IMR-90 (cell line): Measurements from ENCODE around the gene PLD6. TPM values are rescaled to one million over a fixed set of nuclear protein-coding genes. Genes with fewer than 3 reads are reported as not detected.

Source experiments
- ATAC-seq: fragments of 200-7000 bp; cut with Tn5 transposase; 2 replicates; pipeline ENCODE4 v1.9.1; 2020; ENCODE audit warnings: low read depth, mild to moderate bottlenecking, moderate library complexity
- BruUV-seq: library from RNA; stranded (reverse); fragments of 400-500 nt; replicated peaks from 2 replicates; lab custom pipeline; 2021; lab: Mats Ljungman, UMichigan
- CTCF ChIA-PET: fragments of 300-600 bp; formaldehyde crosslinking; extraction: SDS; loops from one replicate; lab custom pipeline; 2021; ENCODE audit warnings: antibody characterized with exemption; lab: Yijun Ruan, JAX
- POLR2A ChIA-PET: fragments of 300-600 bp; sonication (Branson Sonifier 250); formaldehyde crosslinking; loops from one replicate; lab custom pipeline; 2022; ENCODE audit warnings: antibody characterized with exemption; ENCODE audit not compliant: unreplicated experiment; lab: Charles Lee
- DNase-seq: peaks from one replicate; pipeline ENCODE4 v3.0.0; 2013
- H2AFZ ChIP-seq: replicated peaks from 2 replicates; pipeline ENCODE3; 2013; ENCODE audit warnings: low read length, mild to moderate bottlenecking; ENCODE audit not compliant: poor library complexity
- H2AK5ac ChIP-seq: 2 replicates; pipeline ENCODE4 v1.6.1; 2013; ENCODE audit warnings: low read depth, low read length, inconsistent platforms
- H2AK9ac ChIP-seq: replicated peaks from 2 replicates; pipeline ENCODE3; 2013; ENCODE audit warnings: mild to moderate bottlenecking, low read depth, low read length, moderate library complexity; ENCODE audit not compliant: poor library complexity
- H2BK120ac ChIP-seq: 2 replicates; pipeline ENCODE4 v1.6.1; 2013; ENCODE audit warnings: low read depth, low read length, inconsistent platforms
- H2BK15ac ChIP-seq: 3 replicates; pipeline ENCODE4 v1.6.1; 2013; ENCODE audit warnings: low read depth, low read length, inconsistent platforms
- H2BK20ac ChIP-seq: 2 replicates; pipeline ENCODE4 v1.6.1; 2013; ENCODE audit warnings: low read depth, mild to moderate bottlenecking, inconsistent platforms, low read length, moderate library complexity
- H2BK5ac ChIP-seq: 2 replicates; pipeline ENCODE4 v1.6.1; 2013; ENCODE audit warnings: mild to moderate bottlenecking, low read depth, low read length, inconsistent platforms; ENCODE audit not compliant: poor library complexity, severe bottlenecking
- H3K14ac ChIP-seq: replicated peaks from 2 replicates; pipeline ENCODE4 v1.6.1; 2013; ENCODE audit warnings: low read depth, low read length, inconsistent platforms
- H3K18ac ChIP-seq: 2 replicates; pipeline ENCODE4 v1.6.1; 2013; ENCODE audit warnings: low read depth, low read length, control low read depth
- H3K23ac ChIP-seq: 2 replicates; pipeline ENCODE4 v1.6.1; 2013; ENCODE audit warnings: low read depth, low read length, inconsistent platforms
- H3K27ac ChIP-seq: 2 replicates; pipeline ENCODE4 v1.5.1; 2013; ENCODE audit warnings: mild to moderate bottlenecking, control low read depth, low read length; ENCODE audit not compliant: insufficient read depth
- H3K27me3 ChIP-seq: 2 replicates; pipeline ENCODE4 v1.6.1; 2013; ENCODE audit warnings: low read length; ENCODE audit not compliant: control insufficient read depth, insufficient read depth
- H3K36me3 ChIP-seq: 2 replicates; pipeline ENCODE4 v1.6.1; 2013; ENCODE audit warnings: low read length, mixed read lengths; ENCODE audit not compliant: control insufficient read depth, insufficient read depth
- H3K4ac ChIP-seq: 2 replicates; pipeline ENCODE4 v1.6.1; 2013; ENCODE audit warnings: low read depth, low read length, inconsistent platforms
- H3K4me1 ChIP-seq: 2 replicates; pipeline ENCODE4 v1.6.1; 2013; ENCODE audit warnings: low read length, mixed read lengths; ENCODE audit not compliant: control insufficient read depth, insufficient read depth
- H3K4me2 ChIP-seq: 2 replicates; pipeline ENCODE4 v1.6.1; 2013; ENCODE audit warnings: low read depth, mild to moderate bottlenecking, control low read depth, low read length, moderate library complexity
- H3K4me3 ChIP-seq: 2 replicates; pipeline ENCODE4 v1.5.1; 2013; ENCODE audit warnings: low read depth, mild to moderate bottlenecking, control low read depth, low read length, moderate library complexity; ENCODE audit not compliant: insufficient read depth
- H3K56ac ChIP-seq: 2 replicates; pipeline ENCODE4 v1.6.1; 2013; ENCODE audit warnings: low read length, inconsistent platforms; ENCODE audit not compliant: insufficient read depth; ENCODE audit errors: extremely low read depth
- H3K79me1 ChIP-seq, 2 experiments: 2 replicates each; pipeline ENCODE4 v1.6.1; 2013; ENCODE audit warnings: low read length in 2 of 2, inconsistent platforms in 1 of 2, low read depth in 1 of 2
- H3K9ac ChIP-seq: 2 replicates; pipeline ENCODE4 v1.6.1; 2013; ENCODE audit warnings: low read depth, low read length, control low read depth
- H3K9me1 ChIP-seq: 2 replicates; pipeline ENCODE4 v1.6.1; 2013; ENCODE audit warnings: low read length, inconsistent platforms; ENCODE audit not compliant: insufficient read depth
- H3K9me3 ChIP-seq: 2 replicates; pipeline ENCODE4 v1.6.1; 2013; ENCODE audit warnings: low read length; ENCODE audit not compliant: control insufficient read depth, insufficient read depth
- H4K20me1 ChIP-seq: 2 replicates; pipeline ENCODE4 v1.6.1; 2013; ENCODE audit warnings: low read length, inconsistent platforms; ENCODE audit not compliant: insufficient read depth
- H4K5ac ChIP-seq: 2 replicates; pipeline ENCODE4 v1.6.1; 2013; ENCODE audit warnings: mild to moderate bottlenecking, low read depth, low read length, control low read depth
- H4K8ac ChIP-seq, 2 experiments: 2 replicates each; pipeline ENCODE4 v1.6.1; 2013; ENCODE audit warnings: low read depth in 2 of 2, low read length in 2 of 2, control low read depth in 1 of 2, inconsistent platforms in 1 of 2
- H4K91ac ChIP-seq: 2 replicates; pipeline ENCODE4 v1.6.1; 2013; ENCODE audit warnings: low read depth, low read length, inconsistent platforms; ENCODE audit not compliant: insufficient read depth
- CEBPB ChIP-seq: IDR thresholded peaks from 2 replicates; pipeline ENCODE4 v1.6.1; 2012; ENCODE audit warnings: low read depth, low read length, improper control_type of control experiment
- FOS ChIP-seq: fragments of 150-350 bp; IDR thresholded peaks from 2 replicates; pipeline ENCODE4 v1.6.1; 2016; ENCODE audit warnings: low read depth, low read length
- MAFK ChIP-seq: IDR thresholded peaks from 2 replicates; pipeline ENCODE4 v1.6.1; 2012; ENCODE audit warnings: low read depth, low read length, improper control_type of control experiment
- MAZ ChIP-seq: IDR thresholded peaks from 2 replicates; pipeline ENCODE4 v1.6.1; 2012; ENCODE audit warnings: low read depth, mild to moderate bottlenecking, low read length, improper control_type of control experiment, moderate library complexity, borderline replicate concordance
- MXI1 ChIP-seq: IDR thresholded peaks from 2 replicates; pipeline ENCODE4 v1.6.1; 2012; ENCODE audit warnings: low read depth, mild to moderate bottlenecking, low read length, moderate library complexity, borderline replicate concordance
- NFE2L2 ChIP-seq: fragments of 150-350 bp; IDR thresholded peaks from 2 replicates; pipeline ENCODE4 v1.6.1; 2016; ENCODE audit warnings: low read depth, mild to moderate bottlenecking, low read length
- RAD21 ChIP-seq: IDR thresholded peaks from 2 replicates; pipeline ENCODE4 v1.6.1; 2012; ENCODE audit warnings: low read length, improper control_type of control experiment
- RCOR1 ChIP-seq: IDR thresholded peaks from 2 replicates; pipeline ENCODE4 v1.6.1; 2012; ENCODE audit warnings: mild to moderate bottlenecking, low read length, improper control_type of control experiment; ENCODE audit not compliant: insufficient replicate concordance
- RFX5 ChIP-seq: IDR thresholded peaks from 2 replicates; pipeline ENCODE4 v1.8.0; 2012; ENCODE audit warnings: low read depth, mild to moderate bottlenecking, low read length, moderate library complexity
- SMC3 ChIP-seq: fragments of 150-350 bp; IDR thresholded peaks from 2 replicates; pipeline ENCODE4 v1.6.1; 2016; ENCODE audit warnings: low read depth, mild to moderate bottlenecking, antibody characterized with exemption, low read length, moderate library complexity
- WGBS, 2 experiments: methylation state at CpG; one replicate each; pipeline versions ENCODE4 v1.1.5 to v1.1.7; 2013; ENCODE audit warnings: missing lambda C conversion rate in 2 of 2; ENCODE audit not compliant: insufficient read length in 1 of 2; ENCODE audit errors: extremely low coverage in 2 of 2; 5-methylcytosine and 5-hydroxymethylcytosine counted together
- dilution Hi-C: fragments of 300-500 bp; cut with HindIII; formaldehyde crosslinking; loops from one replicate; pipeline ENCODE4 v1.14.3; 2018; ENCODE audit warnings: low sequenced_read_pairs; ENCODE audit not compliant: unreplicated experiment
- in situ Hi-C: fragments of 300-500 bp; cut with MboI; formaldehyde crosslinking; loops from 3 replicates; pipeline ENCODE4 v1.14.3; 2019; ENCODE audit warnings: low sequenced_read_pairs, inconsistent platforms, mixed read lengths
- intact Hi-C: fragments of 100-400 bp; cut with micrococcal nuclease; formaldehyde crosslinking; loops from 2 replicates; pipeline ENCODE4 v1.10.0; 2022
- polyA plus RNA-seq, 3 experiments: library from polyadenylated mRNA; depleted of rRNA; stranded (reverse); fragments of >200 nt; gene quantifications; 2 replicates each; pipeline ENCODE4 v1.2.3, GENCODE V29; 2012; ENCODE audit warnings: low replicate concordance in 1 of 3
- total RNA-seq: library from RNA; depleted of rRNA; stranded (reverse); fragments of >200 nt; gene quantifications from 2 replicates; pipeline ENCODE4 v1.2.3, GENCODE V29; 2012
- TF ChIP-seq, protein P1 (sequence below): fragments of 150-350 bp; IDR thresholded peaks from 2 replicates; pipeline ENCODE4 v1.6.1; 2016; ENCODE audit warnings: low read depth, mild to moderate bottlenecking, low read length, moderate library complexity, borderline replicate concordance

The PLD6 gene
- total and polyA plus RNA-seq, 2 of the 4 experiments (the other 2 are of a cell fraction) = 1.1 to 1.5 TPM

DNA sequence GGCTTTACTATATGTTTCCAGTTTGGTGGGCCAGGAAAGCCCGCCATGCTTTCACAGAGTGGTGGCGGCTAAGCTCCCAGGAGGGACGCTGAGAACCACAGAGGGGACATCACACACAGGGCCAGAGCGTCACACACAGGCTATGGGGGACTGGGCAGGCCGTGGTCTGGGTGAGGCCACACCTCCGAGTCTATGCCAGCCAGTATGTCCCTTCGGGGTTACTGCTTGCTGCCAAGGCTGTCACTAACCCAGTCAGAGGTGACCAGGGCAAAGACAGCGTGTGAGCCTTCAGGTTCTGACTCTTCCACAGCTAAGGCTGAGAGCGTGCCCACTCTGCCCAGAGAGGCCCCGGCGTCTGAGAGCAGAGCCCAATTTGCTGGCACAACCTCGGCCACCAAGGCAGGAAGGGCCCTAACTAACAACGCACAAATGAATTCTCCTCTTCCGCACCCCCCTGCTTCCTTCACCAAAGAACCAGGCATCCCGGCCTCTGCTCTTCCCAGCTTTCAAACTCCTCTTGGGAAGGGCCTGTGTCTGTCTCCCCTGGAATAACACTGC, 2.9 kb downstream of the PLD6 start:
- Histone ChIP-seq H2BK15ac (no peak overlapping the region), H3K18ac (no peak overlapping the region), H4K8ac (no peak overlapping the region), H2BK20ac (no peak overlapping the region), H3K36me3 (no peaks in the 10 kb centered on the region; the same call in 1 of the 2 replicates), H3K4me1 (peaks cover 23% of the 10 kb centered on the region), H4K20me1 (no peaks in the 10 kb centered on the region), H3K9me1 (peaks cover 8% of the 10 kb centered on the region; the same call in 1 of the 2 replicates), H4K5ac (no peak overlapping the region), H2AK5ac (no peak overlapping the region), H3K9ac (no peak overlapping the region), H3K23ac (no peak overlapping the region), H2BK120ac (no peak overlapping the region), H3K4ac (no peak overlapping the region), H2AK9ac (no peak overlapping the region), H3K9me3 (no peaks in the 10 kb centered on the region), H3K27ac (no peak overlapping the region), H3K4me2 (no peak overlapping the region), H3K14ac (no peak overlapping the region), H3K27me3 (no peaks in the 10 kb centered on the region), H2BK5ac (no peak overlapping the region), H3K4me3 (no peak overlapping the region), H4K91ac (no peak overlapping the region), H2AFZ (no peak overlapping the region), H3K79me1 (no peaks in the 10 kb centered on the region; a peak in 1 of 4 replicates), H3K56ac (no peak overlapping the region)
- DNase-seq (no peak), ATAC-seq (no peak)
- TF ChIP-seq MXI1 (no peak), MAZ (no peak), RAD21 (no peak), FOS (no peak), CEBPB (no peak), SMC3 (no peak), RCOR1 (no peak), RFX5 (no peak), MAFK (no peak), NFE2L2 (no peak)
- TF ChIP-seq, protein P1, sequence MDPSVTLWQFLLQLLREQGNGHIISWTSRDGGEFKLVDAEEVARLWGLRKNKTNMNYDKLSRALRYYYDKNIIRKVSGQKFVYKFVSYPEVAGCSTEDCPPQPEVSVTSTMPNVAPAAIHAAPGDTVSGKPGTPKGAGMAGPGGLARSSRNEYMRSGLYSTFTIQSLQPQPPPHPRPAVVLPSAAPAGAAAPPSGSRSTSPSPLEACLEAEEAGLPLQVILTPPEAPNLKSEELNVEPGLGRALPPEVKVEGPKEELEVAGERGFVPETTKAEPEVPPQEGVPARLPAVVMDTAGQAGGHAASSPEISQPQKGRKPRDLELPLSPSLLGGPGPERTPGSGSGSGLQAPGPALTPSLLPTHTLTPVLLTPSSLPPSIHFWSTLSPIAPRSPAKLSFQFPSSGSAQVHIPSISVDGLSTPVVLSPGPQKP = no peak
- dilution Hi-C loops = no loop called here
- intact Hi-C loops = no loop called here
- WGBS, 2 experiments = 67% methylated on average over 6 of the region's 15 CpGs; no CpG with 5 or more reads in 1 of the 2 experiments
- in situ Hi-C loops = no loop called here
- no TSS peak for BruUV-seq
- ChIA-PET POLR2A (no interaction called here), CTCF (no interaction called here)
